ENCODE results near the gene NFKBIZ. TPM values are rescaled to one million over a fixed set of nuclear protein-coding genes. Genes with fewer than 3 reads are reported as not detected.

Gene NFKBIZ
- total RNA-seq, 1 experiment from 2014 or later, result 15.1 TPM

DNA sequence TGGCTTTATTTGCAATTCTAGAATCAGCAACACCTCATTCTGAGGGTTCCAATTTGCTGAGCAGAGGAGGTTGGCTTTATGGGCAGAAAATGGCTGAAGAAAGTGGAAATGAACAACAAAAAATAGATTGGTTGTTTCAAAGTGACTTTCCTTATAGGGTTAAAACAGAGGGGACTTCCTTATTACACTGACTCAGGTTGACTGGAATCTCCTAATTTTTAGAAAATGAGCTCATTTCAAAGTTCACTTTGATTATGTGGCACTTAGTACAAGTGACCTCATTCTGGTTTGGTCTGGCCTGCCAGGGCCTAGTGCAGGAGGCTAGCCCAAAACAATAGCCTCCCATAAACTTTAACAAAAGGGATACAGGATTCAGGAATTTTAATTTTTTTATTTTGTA is 41.4 kb downstream of the NFKBIZ start (continued):
- TF ChIP-seq, protein P1, sequence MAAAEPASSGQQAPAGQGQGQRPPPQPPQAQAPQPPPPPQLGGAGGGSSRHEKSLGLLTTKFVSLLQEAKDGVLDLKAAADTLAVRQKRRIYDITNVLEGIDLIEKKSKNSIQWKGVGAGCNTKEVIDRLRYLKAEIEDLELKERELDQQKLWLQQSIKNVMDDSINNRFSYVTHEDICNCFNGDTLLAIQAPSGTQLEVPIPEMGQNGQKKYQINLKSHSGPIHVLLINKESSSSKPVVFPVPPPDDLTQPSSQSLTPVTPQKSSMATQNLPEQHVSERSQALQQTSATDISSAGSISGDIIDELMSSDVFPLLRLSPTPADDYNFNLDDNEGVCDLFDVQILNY (CRISPR knock-in tag; IDR thresholded peaks at IDR 0.05), result no peak
- no peak for TF ChIP-seq PRRX2 (CRISPR knock-in tag; IDR thresholded peaks at IDR 0.05)
- no peak for TF ChIP-seq MLX (CRISPR knock-in tag; IDR thresholded peaks at IDR 0.05)
- TF ChIP-seq IRF2 (CRISPR knock-in tag; IDR thresholded peaks at IDR 0.05; ENCODE audit: borderline replicate concordance, low read depth), result no peak
- no peak for TF ChIP-seq OVOL2 (CRISPR knock-in tag; IDR thresholded peaks at IDR 0.05; ENCODE audit: borderline replicate concordance)
- TF ChIP-seq ZNF219 (CRISPR knock-in tag; IDR thresholded peaks at IDR 0.05; ENCODE audit: borderline replicate concordance), result no peak
- TF ChIP-seq, protein P2, sequence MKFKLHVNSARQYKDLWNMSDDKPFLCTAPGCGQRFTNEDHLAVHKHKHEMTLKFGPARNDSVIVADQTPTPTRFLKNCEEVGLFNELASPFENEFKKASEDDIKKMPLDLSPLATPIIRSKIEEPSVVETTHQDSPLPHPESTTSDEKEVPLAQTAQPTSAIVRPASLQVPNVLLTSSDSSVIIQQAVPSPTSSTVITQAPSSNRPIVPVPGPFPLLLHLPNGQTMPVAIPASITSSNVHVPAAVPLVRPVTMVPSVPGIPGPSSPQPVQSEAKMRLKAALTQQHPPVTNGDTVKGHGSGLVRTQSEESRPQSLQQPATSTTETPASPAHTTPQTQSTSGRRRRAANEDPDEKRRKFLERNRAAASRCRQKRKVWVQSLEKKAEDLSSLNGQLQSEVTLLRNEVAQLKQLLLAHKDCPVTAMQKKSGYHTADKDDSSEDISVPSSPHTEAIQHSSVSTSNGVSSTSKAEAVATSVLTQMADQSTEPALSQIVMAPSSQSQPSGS (CRISPR knock-in tag; IDR thresholded peaks at IDR 0.05; ENCODE audit: borderline replicate concordance, low read depth), result no peak
- TF ChIP-seq ATF1 (CRISPR knock-in tag; IDR thresholded peaks at IDR 0.05), result no peak
- no peak for TF ChIP-seq EMX1 (CRISPR knock-in tag; IDR thresholded peaks at IDR 0.05)
- TF ChIP-seq NR2C2 (CRISPR knock-in tag; IDR thresholded peaks at IDR 0.05), result no peak
- TF ChIP-seq, protein P3, sequence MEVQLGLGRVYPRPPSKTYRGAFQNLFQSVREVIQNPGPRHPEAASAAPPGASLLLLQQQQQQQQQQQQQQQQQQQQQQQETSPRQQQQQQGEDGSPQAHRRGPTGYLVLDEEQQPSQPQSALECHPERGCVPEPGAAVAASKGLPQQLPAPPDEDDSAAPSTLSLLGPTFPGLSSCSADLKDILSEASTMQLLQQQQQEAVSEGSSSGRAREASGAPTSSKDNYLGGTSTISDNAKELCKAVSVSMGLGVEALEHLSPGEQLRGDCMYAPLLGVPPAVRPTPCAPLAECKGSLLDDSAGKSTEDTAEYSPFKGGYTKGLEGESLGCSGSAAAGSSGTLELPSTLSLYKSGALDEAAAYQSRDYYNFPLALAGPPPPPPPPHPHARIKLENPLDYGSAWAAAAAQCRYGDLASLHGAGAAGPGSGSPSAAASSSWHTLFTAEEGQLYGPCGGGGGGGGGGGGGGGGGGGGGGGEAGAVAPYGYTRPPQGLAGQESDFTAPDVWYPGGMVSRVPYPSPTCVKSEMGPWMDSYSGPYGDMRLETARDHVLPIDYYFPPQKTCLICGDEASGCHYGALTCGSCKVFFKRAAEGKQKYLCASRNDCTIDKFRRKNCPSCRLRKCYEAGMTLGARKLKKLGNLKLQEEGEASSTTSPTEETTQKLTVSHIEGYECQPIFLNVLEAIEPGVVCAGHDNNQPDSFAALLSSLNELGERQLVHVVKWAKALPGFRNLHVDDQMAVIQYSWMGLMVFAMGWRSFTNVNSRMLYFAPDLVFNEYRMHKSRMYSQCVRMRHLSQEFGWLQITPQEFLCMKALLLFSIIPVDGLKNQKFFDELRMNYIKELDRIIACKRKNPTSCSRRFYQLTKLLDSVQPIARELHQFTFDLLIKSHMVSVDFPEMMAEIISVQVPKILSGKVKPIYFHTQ (CRISPR knock-in tag; IDR thresholded peaks at IDR 0.05), result no peak
- TF ChIP-seq CREM (CRISPR knock-in tag; IDR thresholded peaks at IDR 0.05), result no peak
- TF ChIP-seq, protein P4, sequence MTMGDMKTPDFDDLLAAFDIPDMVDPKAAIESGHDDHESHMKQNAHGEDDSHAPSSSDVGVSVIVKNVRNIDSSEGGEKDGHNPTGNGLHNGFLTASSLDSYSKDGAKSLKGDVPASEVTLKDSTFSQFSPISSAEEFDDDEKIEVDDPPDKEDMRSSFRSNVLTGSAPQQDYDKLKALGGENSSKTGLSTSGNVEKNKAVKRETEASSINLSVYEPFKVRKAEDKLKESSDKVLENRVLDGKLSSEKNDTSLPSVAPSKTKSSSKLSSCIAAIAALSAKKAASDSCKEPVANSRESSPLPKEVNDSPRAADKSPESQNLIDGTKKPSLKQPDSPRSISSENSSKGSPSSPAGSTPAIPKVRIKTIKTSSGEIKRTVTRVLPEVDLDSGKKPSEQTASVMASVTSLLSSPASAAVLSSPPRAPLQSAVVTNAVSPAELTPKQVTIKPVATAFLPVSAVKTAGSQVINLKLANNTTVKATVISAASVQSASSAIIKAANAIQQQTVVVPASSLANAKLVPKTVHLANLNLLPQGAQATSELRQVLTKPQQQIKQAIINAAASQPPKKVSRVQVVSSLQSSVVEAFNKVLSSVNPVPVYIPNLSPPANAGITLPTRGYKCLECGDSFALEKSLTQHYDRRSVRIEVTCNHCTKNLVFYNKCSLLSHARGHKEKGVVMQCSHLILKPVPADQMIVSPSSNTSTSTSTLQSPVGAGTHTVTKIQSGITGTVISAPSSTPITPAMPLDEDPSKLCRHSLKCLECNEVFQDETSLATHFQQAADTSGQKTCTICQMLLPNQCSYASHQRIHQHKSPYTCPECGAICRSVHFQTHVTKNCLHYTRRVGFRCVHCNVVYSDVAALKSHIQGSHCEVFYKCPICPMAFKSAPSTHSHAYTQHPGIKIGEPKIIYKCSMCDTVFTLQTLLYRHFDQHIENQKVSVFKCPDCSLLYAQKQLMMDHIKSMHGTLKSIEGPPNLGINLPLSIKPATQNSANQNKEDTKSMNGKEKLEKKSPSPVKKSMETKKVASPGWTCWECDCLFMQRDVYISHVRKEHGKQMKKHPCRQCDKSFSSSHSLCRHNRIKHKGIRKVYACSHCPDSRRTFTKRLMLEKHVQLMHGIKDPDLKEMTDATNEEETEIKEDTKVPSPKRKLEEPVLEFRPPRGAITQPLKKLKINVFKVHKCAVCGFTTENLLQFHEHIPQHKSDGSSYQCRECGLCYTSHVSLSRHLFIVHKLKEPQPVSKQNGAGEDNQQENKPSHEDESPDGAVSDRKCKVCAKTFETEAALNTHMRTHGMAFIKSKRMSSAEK (CRISPR knock-in tag; IDR thresholded peaks at IDR 0.05; ENCODE audit: borderline replicate concordance), result no peak

- no peak overlapping the region for H3K27ac Mint-ChIP-seq
- DNase-seq (ENCODE audit: low spot score), result no peak
- H3K27me3 Mint-ChIP-seq (ENCODE audit: low read depth), result no peaks in the 10 kb centered on the region
- no peaks in the 10 kb centered on the region for H3K4me1 Mint-ChIP-seq
- H3K36me3 Mint-ChIP-seq, result peaks cover 11% of the 10 kb centered on the region
- POLR2A ChIA-PET, result no interaction called here
- no peak overlapping the region for H3K4me3 Mint-ChIP-seq
- CTCF ChIA-PET, result no interaction called here
- TF ChIP-seq CTCF (IDR thresholded peaks at IDR 0.05) (no peak), TEAD1 (CRISPR knock-in tag; IDR thresholded peaks at IDR 0.05) (no peak), ATF6 (CRISPR knock-in tag; IDR thresholded peaks at IDR 0.05) (no peak), NFE2L1 (CRISPR knock-in tag; IDR thresholded peaks at IDR 0.05) (no peak)
- TF ChIP-seq, protein P5, sequence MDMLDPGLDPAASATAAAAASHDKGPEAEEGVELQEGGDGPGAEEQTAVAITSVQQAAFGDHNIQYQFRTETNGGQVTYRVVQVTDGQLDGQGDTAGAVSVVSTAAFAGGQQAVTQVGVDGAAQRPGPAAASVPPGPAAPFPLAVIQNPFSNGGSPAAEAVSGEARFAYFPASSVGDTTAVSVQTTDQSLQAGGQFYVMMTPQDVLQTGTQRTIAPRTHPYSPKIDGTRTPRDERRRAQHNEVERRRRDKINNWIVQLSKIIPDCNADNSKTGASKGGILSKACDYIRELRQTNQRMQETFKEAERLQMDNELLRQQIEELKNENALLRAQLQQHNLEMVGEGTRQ (CRISPR knock-in tag; IDR thresholded peaks at IDR 0.05), result no peak
- peaks cover 35% of the 10 kb centered on the region for H3K9me3 Mint-ChIP-seq
- ATAC-seq, result no peak
Observed at GRCh38 chr3:101892648-101893047, 43.3 kb downstream of the NFKBIZ start.

All from WTC11 (cell line).